IMR-90 (cell line): Measurements from ENCODE around the gene SLC38A1. TPM values are rescaled to one million over a fixed set of nuclear protein-coding genes. Genes with fewer than 3 reads are reported as not detected.

ENCODE experiments used
- ATAC-seq: fragments of 200-7000 bp; cut with Tn5 transposase; 2 replicates; pipeline ENCODE4 v1.9.1; 2020; ENCODE audit warnings: low read depth, mild to moderate bottlenecking, moderate library complexity
- BruUV-seq: library from RNA; stranded (reverse); fragments of 400-500 nt; replicated peaks from 2 replicates; lab custom pipeline; 2021; lab: Mats Ljungman, UMichigan
- CTCF ChIA-PET: fragments of 300-600 bp; formaldehyde crosslinking; extraction: SDS; loops from one replicate; lab custom pipeline; 2021; ENCODE audit warnings: antibody characterized with exemption; lab: Yijun Ruan, JAX
- POLR2A ChIA-PET: fragments of 300-600 bp; sonication (Branson Sonifier 250); formaldehyde crosslinking; loops from one replicate; lab custom pipeline; 2022; ENCODE audit warnings: antibody characterized with exemption; ENCODE audit not compliant: unreplicated experiment; lab: Charles Lee
- DNase-seq: peaks from one replicate; pipeline ENCODE4 v3.0.0; 2013
- H2AFZ ChIP-seq: replicated peaks from 2 replicates; pipeline ENCODE3; 2013; ENCODE audit warnings: low read length, mild to moderate bottlenecking; ENCODE audit not compliant: poor library complexity
- H2AK5ac ChIP-seq: 2 replicates; pipeline ENCODE4 v1.6.1; 2013; ENCODE audit warnings: low read depth, low read length, inconsistent platforms
- H2AK9ac ChIP-seq: replicated peaks from 2 replicates; pipeline ENCODE3; 2013; ENCODE audit warnings: mild to moderate bottlenecking, low read depth, low read length, moderate library complexity; ENCODE audit not compliant: poor library complexity
- H2BK120ac ChIP-seq: 2 replicates; pipeline ENCODE4 v1.6.1; 2013; ENCODE audit warnings: low read depth, low read length, inconsistent platforms
- H2BK15ac ChIP-seq: 3 replicates; pipeline ENCODE4 v1.6.1; 2013; ENCODE audit warnings: low read depth, low read length, inconsistent platforms
- H2BK20ac ChIP-seq: 2 replicates; pipeline ENCODE4 v1.6.1; 2013; ENCODE audit warnings: low read depth, mild to moderate bottlenecking, inconsistent platforms, low read length, moderate library complexity
- H2BK5ac ChIP-seq: 2 replicates; pipeline ENCODE4 v1.6.1; 2013; ENCODE audit warnings: mild to moderate bottlenecking, low read depth, low read length, inconsistent platforms; ENCODE audit not compliant: poor library complexity, severe bottlenecking
- H3K14ac ChIP-seq: replicated peaks from 2 replicates; pipeline ENCODE4 v1.6.1; 2013; ENCODE audit warnings: low read depth, low read length, inconsistent platforms
- H3K18ac ChIP-seq: 2 replicates; pipeline ENCODE4 v1.6.1; 2013; ENCODE audit warnings: low read depth, low read length, control low read depth
- H3K23ac ChIP-seq: 2 replicates; pipeline ENCODE4 v1.6.1; 2013; ENCODE audit warnings: low read depth, low read length, inconsistent platforms
- H3K27ac ChIP-seq: 2 replicates; pipeline ENCODE4 v1.5.1; 2013; ENCODE audit warnings: mild to moderate bottlenecking, control low read depth, low read length; ENCODE audit not compliant: insufficient read depth
- H3K27me3 ChIP-seq: 2 replicates; pipeline ENCODE4 v1.6.1; 2013; ENCODE audit warnings: low read length; ENCODE audit not compliant: control insufficient read depth, insufficient read depth
- H3K36me3 ChIP-seq: 2 replicates; pipeline ENCODE4 v1.6.1; 2013; ENCODE audit warnings: low read length, mixed read lengths; ENCODE audit not compliant: control insufficient read depth, insufficient read depth
- H3K4ac ChIP-seq: 2 replicates; pipeline ENCODE4 v1.6.1; 2013; ENCODE audit warnings: low read depth, low read length, inconsistent platforms
- H3K4me1 ChIP-seq: 2 replicates; pipeline ENCODE4 v1.6.1; 2013; ENCODE audit warnings: low read length, mixed read lengths; ENCODE audit not compliant: control insufficient read depth, insufficient read depth
- H3K4me2 ChIP-seq: 2 replicates; pipeline ENCODE4 v1.6.1; 2013; ENCODE audit warnings: low read depth, mild to moderate bottlenecking, control low read depth, low read length, moderate library complexity
- H3K4me3 ChIP-seq: 2 replicates; pipeline ENCODE4 v1.5.1; 2013; ENCODE audit warnings: low read depth, mild to moderate bottlenecking, control low read depth, low read length, moderate library complexity; ENCODE audit not compliant: insufficient read depth
- H3K56ac ChIP-seq: 2 replicates; pipeline ENCODE4 v1.6.1; 2013; ENCODE audit warnings: low read length, inconsistent platforms; ENCODE audit not compliant: insufficient read depth; ENCODE audit errors: extremely low read depth
- H3K79me1 ChIP-seq, 2 experiments: 2 replicates each; pipeline ENCODE4 v1.6.1; 2013; ENCODE audit warnings: low read length in 2 of 2, inconsistent platforms in 1 of 2, low read depth in 1 of 2
- H3K9ac ChIP-seq: 2 replicates; pipeline ENCODE4 v1.6.1; 2013; ENCODE audit warnings: low read depth, low read length, control low read depth
- H3K9me1 ChIP-seq: 2 replicates; pipeline ENCODE4 v1.6.1; 2013; ENCODE audit warnings: low read length, inconsistent platforms; ENCODE audit not compliant: insufficient read depth
- H3K9me3 ChIP-seq: 2 replicates; pipeline ENCODE4 v1.6.1; 2013; ENCODE audit warnings: low read length; ENCODE audit not compliant: control insufficient read depth, insufficient read depth
- H4K20me1 ChIP-seq: 2 replicates; pipeline ENCODE4 v1.6.1; 2013; ENCODE audit warnings: low read length, inconsistent platforms; ENCODE audit not compliant: insufficient read depth
- H4K5ac ChIP-seq: 2 replicates; pipeline ENCODE4 v1.6.1; 2013; ENCODE audit warnings: mild to moderate bottlenecking, low read depth, low read length, control low read depth
- H4K8ac ChIP-seq, 2 experiments: 2 replicates each; pipeline ENCODE4 v1.6.1; 2013; ENCODE audit warnings: low read depth in 2 of 2, low read length in 2 of 2, control low read depth in 1 of 2, inconsistent platforms in 1 of 2
- H4K91ac ChIP-seq: 2 replicates; pipeline ENCODE4 v1.6.1; 2013; ENCODE audit warnings: low read depth, low read length, inconsistent platforms; ENCODE audit not compliant: insufficient read depth
- BHLHE40 ChIP-seq: fragments of 150-350 bp; IDR thresholded peaks from 2 replicates; pipeline ENCODE4 v1.6.1; 2016; ENCODE audit warnings: mild to moderate bottlenecking, low read depth, low read length
- CEBPB ChIP-seq: IDR thresholded peaks from 2 replicates; pipeline ENCODE4 v1.6.1; 2012; ENCODE audit warnings: low read depth, low read length, improper control_type of control experiment
- CHD1 ChIP-seq: IDR thresholded peaks from 2 replicates; pipeline ENCODE4 v1.6.1; 2012; ENCODE audit warnings: low read depth, low read length, improper control_type of control experiment
- CTCF ChIP-seq: conservative IDR thresholded peaks from 2 replicates; pipeline ENCODE4 v1.5.1; 2012; ENCODE audit warnings: mild to moderate bottlenecking, low read depth, low read length, improper control_type of control experiment
- ELK1 ChIP-seq: fragments of 150-350 bp; IDR thresholded peaks from 2 replicates; pipeline ENCODE4 v1.6.1; 2016; ENCODE audit warnings: low read depth, mild to moderate bottlenecking, low read length, moderate library complexity, borderline replicate concordance
- FOS ChIP-seq: fragments of 150-350 bp; IDR thresholded peaks from 2 replicates; pipeline ENCODE4 v1.6.1; 2016; ENCODE audit warnings: low read depth, low read length
- MAFK ChIP-seq: IDR thresholded peaks from 2 replicates; pipeline ENCODE4 v1.6.1; 2012; ENCODE audit warnings: low read depth, low read length, improper control_type of control experiment
- MAZ ChIP-seq: IDR thresholded peaks from 2 replicates; pipeline ENCODE4 v1.6.1; 2012; ENCODE audit warnings: low read depth, mild to moderate bottlenecking, low read length, improper control_type of control experiment, moderate library complexity, borderline replicate concordance
- MXI1 ChIP-seq: IDR thresholded peaks from 2 replicates; pipeline ENCODE4 v1.6.1; 2012; ENCODE audit warnings: low read depth, mild to moderate bottlenecking, low read length, moderate library complexity, borderline replicate concordance
- NFE2L2 ChIP-seq: fragments of 150-350 bp; IDR thresholded peaks from 2 replicates; pipeline ENCODE4 v1.6.1; 2016; ENCODE audit warnings: low read depth, mild to moderate bottlenecking, low read length
- POLR2A ChIP-seq: IDR thresholded peaks from 2 replicates; pipeline ENCODE4 v1.6.1; 2012; ENCODE audit warnings: mild to moderate bottlenecking, low read depth, low read length
- RCOR1 ChIP-seq: IDR thresholded peaks from 2 replicates; pipeline ENCODE4 v1.6.1; 2012; ENCODE audit warnings: mild to moderate bottlenecking, low read length, improper control_type of control experiment; ENCODE audit not compliant: insufficient replicate concordance
- RFX5 ChIP-seq: IDR thresholded peaks from 2 replicates; pipeline ENCODE4 v1.8.0; 2012; ENCODE audit warnings: low read depth, mild to moderate bottlenecking, low read length, moderate library complexity
- SMC3 ChIP-seq: fragments of 150-350 bp; IDR thresholded peaks from 2 replicates; pipeline ENCODE4 v1.6.1; 2016; ENCODE audit warnings: low read depth, mild to moderate bottlenecking, antibody characterized with exemption, low read length, moderate library complexity
- USF2 ChIP-seq: fragments of 150-350 bp; IDR thresholded peaks from 2 replicates; pipeline ENCODE4 v1.6.1; 2017; ENCODE audit warnings: mild to moderate bottlenecking, antibody characterized with exemption, low read length, low read depth
- WGBS, 2 experiments: methylation state at CpG; one replicate each; pipeline versions ENCODE4 v1.1.5 to v1.1.7; 2013; ENCODE audit warnings: missing lambda C conversion rate in 2 of 2; ENCODE audit not compliant: insufficient read length in 1 of 2; ENCODE audit errors: extremely low coverage in 2 of 2; 5-methylcytosine and 5-hydroxymethylcytosine counted together
- dilution Hi-C: fragments of 300-500 bp; cut with HindIII; formaldehyde crosslinking; loops from one replicate; pipeline ENCODE4 v1.14.3; 2018; ENCODE audit warnings: low sequenced_read_pairs; ENCODE audit not compliant: unreplicated experiment
- in situ Hi-C: fragments of 300-500 bp; cut with MboI; formaldehyde crosslinking; loops from 3 replicates; pipeline ENCODE4 v1.14.3; 2019; ENCODE audit warnings: low sequenced_read_pairs, inconsistent platforms, mixed read lengths
- intact Hi-C: fragments of 100-400 bp; cut with micrococcal nuclease; formaldehyde crosslinking; loops from 2 replicates; pipeline ENCODE4 v1.10.0; 2022
- polyA plus RNA-seq, 3 experiments: library from polyadenylated mRNA; depleted of rRNA; stranded (reverse); fragments of >200 nt; gene quantifications; 2 replicates each; pipeline ENCODE4 v1.2.3, GENCODE V29; 2012; ENCODE audit warnings: low replicate concordance in 1 of 3
- total RNA-seq: library from RNA; depleted of rRNA; stranded (reverse); fragments of >200 nt; gene quantifications from 2 replicates; pipeline ENCODE4 v1.2.3, GENCODE V29; 2012

Gene SLC38A1
- total and polyA plus RNA-seq, 2 of the 4 experiments (the other 2 are of a cell fraction) = 22.8 to 61.5 TPM

GRCh38 chr12:46218322-46219095 is 50.3 kb downstream of the SLC38A1 start:
- Histone ChIP-seq H3K9me1 (peaks cover 28% of the 10 kb centered on the region), H3K4me1 (peaks cover 10% of the 10 kb centered on the region), H3K36me3 (peaks cover 18% of the 10 kb centered on the region), H3K27me3 (no peaks in the 10 kb centered on the region), H2BK120ac (no peak overlapping the region), H4K20me1 (peaks cover 26% of the 10 kb centered on the region), H2AFZ (no peak overlapping the region), H4K8ac (no peak overlapping the region), H3K18ac (no peak overlapping the region), H3K4me2 (no peak overlapping the region), H3K4me3 (no peak overlapping the region), H3K14ac (no peak overlapping the region), H3K56ac (no peak overlapping the region), H2BK15ac (no peak overlapping the region), H3K9me3 (no peaks in the 10 kb centered on the region), H4K91ac (no peak overlapping the region), H2AK5ac (no peak overlapping the region), H2BK20ac (no peak overlapping the region), H4K5ac (no peak overlapping the region), H3K9ac (no peak overlapping the region), H2BK5ac (no peak overlapping the region), H3K23ac (no peak overlapping the region), H2AK9ac (no peak overlapping the region), H3K27ac (no peak overlapping the region), H3K79me1 (peaks cover 25 to 78% of the 10 kb centered on the region in 2 experiments), H3K4ac (no peak overlapping the region)
- ChIA-PET CTCF (no interaction called here), POLR2A (no interaction called here)
- in situ Hi-C loops = loop anchor here (5.0 kb wide), 1 partner anchor 49 kb away; the partner anchor contains the start of gene SLC38A1
- DNase-seq (no peak), ATAC-seq (no peak)
- intact Hi-C loops = no loop called here
- TF ChIP-seq RCOR1 (no peak), SMC3 (no peak), FOS (no peak), USF2 (no peak), MAFK (no peak), MAZ (no peak), POLR2A (no peak), NFE2L2 (no peak), CTCF (no peak), BHLHE40 (no peak), RFX5 (no peak), CEBPB (no peak), CHD1 (no peak), MXI1 (no peak), ELK1 (no peak)
- WGBS, 2 experiments = 100% methylated on average over 2 of the region's 10 CpGs; no CpG with 5 or more reads in 1 of the 2 experiments
- no TSS peak for BruUV-seq
- dilution Hi-C loops = no loop called here
